Endothelial cell of umbilical vein (primary cell): ENCODE measurements around the gene EIF3A.

ENCODE experiments used
- CTCF ChIP-seq, 2 donors: IDR thresholded peaks; 1 replicate in 1 of 2; 2 replicates in 1 of 2; pipeline ENCODE4 v1.5.1; 2011; ENCODE audit warnings: low read length in 2 of 2, mild to moderate bottlenecking in 2 of 2, moderate library complexity in 2 of 2, control low read depth in 1 of 2, inconsistent platforms in 1 of 2, low read depth in 1 of 2; ENCODE audit not compliant: insufficient read depth in 1 of 2; ENCODE audit errors: extremely low read depth in 1 of 2
- MYC ChIP-seq: IDR thresholded peaks from one replicate; pipeline ENCODE4 v1.6.1; 2011; ENCODE audit warnings: mild to moderate bottlenecking, low read depth, low read length

GRCh38 chr10:119005362-119006043, 75.1 kb downstream of the EIF3A start:
- TF ChIP-seq MYC (no peak), CTCF (IDR thresholded peaks at IDR 0.05; ENCODE audit: extremely low read depth in 1 of 2, insufficient read depth in 1 of 2, low read depth in 1 of 2, low read length in 2 of 2) (no peak)
